Measurements from ENCODE around the gene PALD1.

PALD1 gene

DNA sequence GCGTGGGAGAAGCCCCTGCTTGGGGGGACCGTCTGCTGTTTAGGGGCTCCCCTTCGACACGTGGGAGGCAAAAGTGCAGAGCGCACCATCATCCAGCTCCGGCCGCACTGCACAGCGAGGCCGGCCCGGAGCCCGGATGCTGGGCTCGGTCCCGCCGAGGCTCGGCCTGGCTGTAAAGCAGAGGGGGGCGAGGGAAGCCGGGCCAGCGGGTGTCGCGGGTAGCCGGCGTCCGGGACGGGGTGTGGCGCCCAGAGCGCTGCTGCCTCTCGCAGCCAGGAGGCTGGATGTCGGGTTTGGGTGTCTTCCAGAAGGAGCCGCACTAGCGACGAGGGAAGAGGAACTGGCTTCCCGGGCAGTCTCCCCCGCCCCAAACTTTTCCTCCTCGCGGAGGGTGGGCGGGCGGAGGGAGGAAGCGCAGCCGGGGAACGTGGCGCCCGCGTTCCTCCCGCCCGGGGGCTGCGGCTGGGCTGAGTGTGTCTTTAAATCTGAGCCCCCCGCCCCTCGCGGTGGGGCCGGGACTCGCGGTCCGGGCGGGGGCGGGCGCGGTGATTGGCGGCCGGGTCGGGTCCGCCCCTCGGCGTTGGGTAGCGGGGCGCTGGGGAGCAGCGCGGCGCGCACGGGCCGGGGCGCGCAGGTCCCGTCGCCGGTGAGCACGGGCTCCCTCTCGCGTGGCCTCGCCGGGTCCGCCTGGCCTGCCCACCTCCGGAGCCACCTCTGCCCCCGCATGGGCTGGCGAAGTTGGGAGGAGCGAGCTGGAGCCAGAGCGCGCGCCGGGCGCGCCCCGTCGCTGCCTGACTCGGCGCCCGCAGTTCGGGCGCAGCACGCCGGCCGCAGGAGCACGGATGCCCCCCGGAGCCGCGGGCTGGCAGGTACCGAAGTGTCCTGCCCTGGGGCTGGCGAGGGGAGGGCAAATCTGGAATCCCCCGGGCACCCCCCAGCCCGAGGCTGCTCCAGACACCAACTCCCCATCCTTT is at the start of gene PALD1:
TSS of gene PALD1 (plus strand) at position 577 of the 974 bp plus-strand sequence. CDS start 47,185 bp downstream, outside the sequence.
- DNase-seq: peak; percentile 61

DNA sequence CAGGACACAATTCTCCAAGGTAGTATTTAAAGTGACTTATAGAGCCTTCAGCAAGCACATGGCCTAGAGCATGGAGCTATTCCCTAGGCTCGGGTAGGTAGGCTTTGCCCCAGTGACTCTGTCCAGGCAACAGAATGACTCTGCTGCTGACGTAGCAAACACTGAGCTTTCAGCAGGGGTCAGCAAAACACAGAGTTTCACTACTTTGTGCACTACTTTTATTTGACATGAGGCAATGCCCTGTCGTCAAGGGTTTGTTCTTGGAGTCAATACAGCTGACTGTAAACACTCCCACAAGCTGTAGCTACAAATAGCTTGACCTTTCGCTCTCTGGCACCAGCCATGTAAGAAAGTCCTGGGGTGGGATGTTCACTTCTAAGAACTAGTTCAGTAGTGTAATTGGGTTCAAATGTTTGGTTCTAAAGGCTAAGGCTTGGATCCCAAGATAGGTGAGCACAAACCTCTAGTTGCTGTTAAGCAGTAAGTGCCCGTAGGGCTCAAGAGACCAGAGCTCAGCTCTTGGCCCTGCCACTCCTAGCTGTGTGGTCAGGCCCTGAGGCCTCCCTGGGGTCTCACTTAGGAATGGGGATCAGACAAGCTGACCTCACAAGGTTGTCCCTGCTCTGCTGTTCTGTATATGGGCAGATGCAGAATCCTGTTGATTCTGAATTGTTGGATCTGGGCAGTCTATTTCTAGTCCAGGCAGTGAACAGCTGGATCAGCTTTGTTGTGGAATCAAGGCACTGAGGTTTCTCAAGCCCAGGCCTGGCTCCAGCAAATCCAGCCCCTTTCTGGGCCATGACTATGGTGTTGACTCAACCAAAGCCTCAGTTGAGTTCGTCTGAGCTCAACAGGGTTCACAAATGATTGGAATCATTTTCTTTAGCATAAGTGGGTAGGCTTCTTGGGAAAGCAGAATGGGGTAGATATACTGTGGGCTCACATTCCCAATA is 47.8 kb upstream of the PALD1 start:
- peak; percentile 24 for DNase-seq

DNA sequence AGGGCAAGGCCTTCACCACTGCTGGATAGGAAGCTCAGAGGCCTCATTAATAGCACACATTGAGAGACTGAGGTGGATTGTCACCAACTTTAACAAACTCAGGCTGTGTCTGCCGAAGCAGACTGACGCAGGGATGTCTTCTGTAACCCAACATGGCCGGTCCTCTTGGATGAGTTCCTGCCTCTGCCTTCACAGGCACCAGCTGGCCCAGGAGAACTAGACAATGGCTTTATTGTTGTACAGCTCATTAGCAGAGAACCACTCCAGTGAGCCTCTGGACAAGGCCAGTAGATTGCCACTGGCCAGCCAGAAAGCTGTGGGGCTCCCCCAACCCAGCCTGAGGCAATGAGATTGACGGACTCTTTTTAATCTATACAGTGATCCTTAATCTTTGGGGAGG is 46.5 kb upstream of the PALD1 start:
- DNase-seq: no peak

DNA sequence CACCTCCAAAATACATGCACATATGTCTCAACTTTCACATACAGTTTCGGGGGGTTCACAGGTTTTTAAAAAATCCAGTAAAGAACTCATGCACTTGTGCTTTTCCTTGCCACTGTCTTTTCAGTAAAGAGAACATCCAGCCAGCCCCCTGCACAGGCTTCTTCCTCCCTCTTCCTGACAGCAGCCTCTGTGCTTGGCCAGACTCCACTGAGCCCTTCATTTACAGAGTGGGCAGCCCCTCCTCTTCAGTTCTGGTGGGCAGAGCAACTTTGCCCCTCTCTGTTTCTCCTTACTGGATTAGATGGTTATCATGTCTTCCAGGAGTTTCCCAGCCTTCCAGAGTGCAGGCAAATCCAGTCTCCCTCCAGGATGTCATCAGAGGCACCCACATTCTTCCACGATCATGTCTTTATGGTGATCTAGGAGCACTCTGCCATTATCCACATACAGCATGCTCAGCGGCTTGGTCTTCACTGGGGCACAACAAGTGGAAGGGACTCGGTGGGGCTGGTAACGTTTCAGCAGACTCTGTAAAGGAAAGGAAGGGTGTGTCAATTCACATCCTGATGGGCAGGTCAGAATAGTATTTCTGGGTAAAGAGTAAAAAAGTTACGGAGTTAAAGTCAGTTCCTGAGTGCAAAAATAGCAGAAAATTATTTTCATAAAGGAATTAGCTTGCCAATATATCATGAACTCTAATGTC is 45.9 kb upstream of the PALD1 start:
- no peak for DNase-seq

DNA sequence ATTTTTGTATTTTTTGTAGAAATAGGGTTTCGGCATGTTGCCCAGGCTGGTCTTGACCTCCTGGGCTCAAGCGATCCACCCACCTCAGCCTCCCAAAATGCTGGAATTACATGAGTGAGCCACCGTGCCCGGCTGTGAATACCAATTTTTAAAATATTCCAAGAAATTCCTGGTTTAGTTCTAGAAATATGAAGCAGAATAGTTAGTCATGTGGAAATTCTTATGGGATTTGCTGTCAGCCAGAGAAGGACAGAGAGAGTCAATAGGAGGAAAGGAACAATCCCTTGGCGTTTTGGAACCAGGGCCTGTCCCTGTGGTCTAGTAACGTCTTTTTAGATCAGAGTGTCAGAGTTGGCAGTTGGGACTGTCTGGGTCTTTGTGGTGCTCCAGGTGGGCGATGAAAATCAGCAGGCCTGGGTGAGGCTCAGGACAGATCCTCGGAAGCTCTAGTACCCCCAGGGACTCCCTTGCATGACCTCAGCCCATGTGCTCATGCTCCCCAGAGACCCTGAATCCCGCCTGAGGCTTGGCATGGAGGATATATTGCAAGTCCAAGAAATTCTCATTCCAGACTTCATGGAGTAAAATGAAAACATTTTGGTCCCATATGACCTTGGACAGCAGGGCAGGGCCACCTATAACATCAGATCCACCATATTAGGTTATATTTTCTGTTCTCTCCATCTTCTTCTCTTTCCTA is 44.8 kb upstream of the PALD1 start:
- no peak for DNase-seq

DNA sequence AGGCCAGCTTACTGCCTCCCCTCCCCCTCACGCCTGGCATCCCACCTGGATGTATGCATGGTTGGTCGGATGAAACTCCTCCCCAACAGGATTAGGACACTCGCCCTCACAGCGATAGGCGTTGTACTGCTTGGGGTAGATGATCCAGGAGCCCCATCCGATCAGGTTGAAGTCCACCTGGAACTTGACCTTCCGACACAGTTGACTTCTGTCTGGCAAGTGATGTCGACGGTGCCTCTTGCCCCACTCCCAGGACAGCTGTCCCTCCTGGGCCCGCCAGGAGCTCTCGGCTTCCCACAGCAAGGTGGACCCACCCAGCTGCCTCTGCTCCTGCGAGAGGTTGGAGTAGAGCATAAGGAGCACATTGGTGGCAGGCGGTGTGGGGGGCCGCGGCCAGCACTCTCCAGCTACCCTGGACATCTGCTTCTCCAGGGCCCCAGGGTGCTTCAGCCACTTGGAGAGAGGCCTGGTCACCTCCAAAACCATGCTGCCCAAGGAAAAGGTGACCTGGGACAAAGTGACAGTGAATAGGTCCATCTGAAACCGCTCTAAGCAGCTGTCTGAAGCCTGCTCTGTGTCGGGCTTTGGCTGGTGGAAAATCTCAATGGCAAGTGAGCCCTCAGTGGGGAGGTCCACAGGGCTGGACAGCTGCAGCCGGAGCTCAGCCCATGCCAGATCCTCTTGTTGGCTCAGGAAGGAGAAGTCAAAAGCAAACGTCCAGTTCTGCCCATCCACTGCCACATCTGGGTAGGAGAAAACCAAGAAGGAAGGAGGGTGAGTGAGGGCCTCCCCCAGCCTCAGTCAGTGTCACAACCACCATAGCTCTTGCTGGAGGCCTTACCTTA is 43.1 kb upstream of the PALD1 start:
- DNase-seq: no peak

DNA sequence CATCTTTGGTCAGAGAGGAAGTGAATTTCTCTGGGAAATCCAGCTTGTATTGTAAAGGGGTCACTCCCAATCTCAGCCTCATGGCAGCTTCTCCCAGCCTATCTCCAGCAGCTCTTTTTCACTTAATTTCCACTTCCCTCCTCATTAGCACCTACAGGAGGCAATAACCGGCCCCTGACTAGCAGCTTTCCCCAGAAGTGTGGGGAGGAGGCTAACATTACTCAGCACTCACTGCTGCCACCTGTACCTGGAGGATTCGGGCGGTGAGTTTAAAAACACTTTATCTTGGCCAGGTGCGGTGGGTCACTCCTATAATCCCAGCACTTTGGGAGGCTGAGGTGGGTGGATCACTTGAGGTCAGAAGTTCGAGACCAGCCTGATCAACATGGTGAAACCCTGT is 40.8 kb upstream of the PALD1 start:
- DNase-seq: no peak

DNA sequence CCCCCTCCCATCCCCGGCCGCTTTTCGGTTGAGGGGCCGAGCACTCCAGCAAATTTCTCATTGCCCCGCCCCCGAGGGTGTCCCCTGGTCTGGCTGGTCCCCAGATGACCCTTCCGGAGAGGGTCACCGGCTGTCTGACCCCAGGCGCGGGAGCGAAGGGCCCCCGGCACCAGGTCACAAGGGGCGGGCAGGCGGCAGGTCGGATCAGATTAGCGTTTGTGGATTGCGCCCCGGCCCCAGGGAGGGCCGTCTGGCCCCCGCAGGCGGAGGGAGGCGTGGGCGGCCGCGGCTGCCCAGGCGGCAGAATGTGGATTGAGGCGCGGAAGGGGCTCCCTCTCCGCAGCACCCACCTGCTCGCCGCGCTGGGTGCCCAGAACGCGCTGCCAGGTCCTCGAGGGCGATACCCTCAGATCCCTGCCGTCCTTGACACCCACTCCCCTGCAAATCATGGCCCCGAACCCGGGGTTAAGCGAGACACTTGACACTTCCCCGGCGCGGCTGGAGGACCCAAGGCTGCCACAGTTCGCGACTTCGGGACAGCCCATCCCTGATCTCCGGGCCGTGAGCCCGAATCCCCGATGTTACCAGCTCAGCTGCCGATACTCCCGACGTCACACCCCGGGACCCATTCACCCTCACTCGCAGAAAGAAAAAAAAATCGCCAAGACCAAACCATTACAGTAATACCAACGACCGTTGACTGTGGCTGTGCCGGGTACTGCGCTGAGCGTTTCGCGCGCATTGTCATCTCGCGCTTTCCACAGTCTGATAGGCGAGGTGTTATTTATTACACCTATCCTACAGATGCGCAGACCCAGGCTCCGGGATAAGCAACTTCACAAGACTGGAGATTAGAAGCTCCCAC is 38.0 kb upstream of the PALD1 start:
- DNase-seq: no peak

DNA sequence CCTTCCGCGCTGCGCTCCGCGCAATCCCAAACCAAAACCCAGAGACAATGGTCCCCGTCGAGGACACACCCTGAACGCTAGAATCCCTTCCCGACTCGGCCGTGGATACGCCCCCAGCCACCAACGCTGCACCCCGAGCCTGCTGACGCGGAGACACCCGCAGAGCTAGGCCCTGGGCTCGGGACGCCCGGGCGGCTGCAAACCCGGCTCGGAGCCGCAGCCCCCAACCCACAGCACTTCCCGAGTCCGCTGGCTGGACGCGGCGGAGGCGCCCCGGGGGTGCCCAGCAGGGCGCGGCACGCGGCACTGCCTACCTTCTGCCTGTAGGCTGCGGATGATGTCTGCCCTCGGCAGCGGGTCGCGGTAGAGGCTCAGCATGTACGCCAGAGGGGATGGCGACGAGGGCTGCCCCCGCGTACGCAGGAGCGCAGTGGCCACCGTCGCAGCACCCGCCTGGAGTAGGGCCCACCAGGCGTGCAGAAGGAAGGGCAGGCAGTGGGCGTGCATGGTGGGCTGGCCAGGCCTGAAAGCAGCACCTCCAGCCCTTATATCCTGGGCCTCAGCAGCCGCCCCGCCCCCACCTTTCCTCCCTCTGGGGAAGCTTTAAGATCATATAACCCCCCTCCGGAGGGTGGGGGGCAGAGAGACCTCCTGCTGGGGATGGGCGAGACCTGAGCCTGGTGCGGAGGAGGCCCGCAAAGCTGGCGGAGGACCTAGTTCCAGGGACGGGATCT is 37.2 kb upstream of the PALD1 start, which contains the start of gene NODAL:
TSS of gene NODAL (minus strand) at position 521 of the 734 bp plus-strand sequence. CDS start at position 507, 14 bp downstream.
- no peak for DNase-seq

DNA sequence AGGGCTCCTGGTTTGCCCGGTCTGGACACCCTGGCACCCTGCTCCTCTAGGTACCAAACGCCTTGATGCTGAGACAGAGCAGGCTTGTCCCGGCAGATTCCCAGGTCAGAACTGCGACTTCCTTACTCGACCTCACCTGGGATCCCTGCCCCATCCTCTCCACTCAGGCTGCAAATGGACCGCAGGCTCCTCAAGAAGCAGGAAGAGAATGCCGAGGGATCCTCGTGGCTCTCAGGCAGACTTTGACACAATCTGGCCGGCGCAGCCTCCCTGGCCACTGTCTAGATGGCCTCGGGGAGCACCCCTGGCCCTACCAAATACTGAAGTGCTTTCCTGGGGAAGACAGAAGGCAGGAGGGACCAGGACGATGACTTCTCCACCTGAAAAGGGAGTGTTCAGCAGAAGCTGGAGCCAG is 36.7 kb upstream of the PALD1 start:
- DNase-seq: no peak

DNA sequence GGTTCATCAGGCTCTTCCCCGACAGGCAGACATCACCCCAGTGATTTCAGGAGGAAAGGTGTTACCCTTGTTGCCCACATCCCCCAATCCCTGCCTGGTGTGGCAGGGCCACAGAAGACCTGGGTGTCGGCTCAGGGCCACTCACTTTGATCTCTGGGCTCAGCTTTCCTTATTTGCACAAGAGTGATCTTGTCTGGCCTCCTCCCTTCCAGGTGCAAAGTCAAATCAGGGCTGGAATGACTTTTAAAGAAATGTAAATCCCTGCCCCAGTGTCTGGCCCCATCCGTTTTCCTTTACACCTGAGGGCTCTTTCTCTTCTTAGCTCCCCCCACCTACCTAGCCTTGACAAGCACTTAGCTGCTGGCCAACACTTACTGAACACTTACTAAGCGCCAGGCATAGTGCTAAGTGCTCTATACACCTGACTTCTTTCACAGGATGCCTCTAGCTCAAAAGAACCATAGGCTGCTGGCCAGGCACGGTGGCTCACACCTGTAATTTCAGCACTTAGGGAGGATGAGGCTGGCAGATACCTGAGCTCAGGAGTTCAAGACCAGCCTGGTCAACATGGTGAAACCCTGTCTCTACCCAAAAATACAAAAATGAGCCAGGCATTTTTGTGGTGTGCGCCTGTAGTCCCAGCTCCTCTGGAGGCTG is 36.1 kb upstream of the PALD1 start:
- DNase-seq: no peak

DNA sequence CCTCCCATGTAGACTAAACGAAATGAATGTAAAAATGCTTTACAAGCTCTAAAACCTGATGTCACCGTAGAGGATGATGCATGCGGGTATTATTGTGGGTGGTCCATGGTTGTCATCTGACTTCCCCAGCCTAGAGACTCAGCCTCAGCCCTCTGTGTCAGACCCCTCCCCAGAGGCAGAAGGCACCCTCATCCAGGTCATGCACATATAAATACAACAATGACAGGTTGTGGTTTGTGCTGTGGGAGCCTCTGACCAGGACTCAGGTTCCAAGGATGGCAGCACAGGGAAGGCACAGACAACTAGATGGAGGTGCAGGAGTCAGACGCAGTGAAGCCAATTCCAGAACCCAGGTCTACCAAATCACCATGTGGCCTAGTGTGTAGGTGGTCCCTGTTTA is 33.8 kb upstream of the PALD1 start:
- no peak for DNase-seq

DNA sequence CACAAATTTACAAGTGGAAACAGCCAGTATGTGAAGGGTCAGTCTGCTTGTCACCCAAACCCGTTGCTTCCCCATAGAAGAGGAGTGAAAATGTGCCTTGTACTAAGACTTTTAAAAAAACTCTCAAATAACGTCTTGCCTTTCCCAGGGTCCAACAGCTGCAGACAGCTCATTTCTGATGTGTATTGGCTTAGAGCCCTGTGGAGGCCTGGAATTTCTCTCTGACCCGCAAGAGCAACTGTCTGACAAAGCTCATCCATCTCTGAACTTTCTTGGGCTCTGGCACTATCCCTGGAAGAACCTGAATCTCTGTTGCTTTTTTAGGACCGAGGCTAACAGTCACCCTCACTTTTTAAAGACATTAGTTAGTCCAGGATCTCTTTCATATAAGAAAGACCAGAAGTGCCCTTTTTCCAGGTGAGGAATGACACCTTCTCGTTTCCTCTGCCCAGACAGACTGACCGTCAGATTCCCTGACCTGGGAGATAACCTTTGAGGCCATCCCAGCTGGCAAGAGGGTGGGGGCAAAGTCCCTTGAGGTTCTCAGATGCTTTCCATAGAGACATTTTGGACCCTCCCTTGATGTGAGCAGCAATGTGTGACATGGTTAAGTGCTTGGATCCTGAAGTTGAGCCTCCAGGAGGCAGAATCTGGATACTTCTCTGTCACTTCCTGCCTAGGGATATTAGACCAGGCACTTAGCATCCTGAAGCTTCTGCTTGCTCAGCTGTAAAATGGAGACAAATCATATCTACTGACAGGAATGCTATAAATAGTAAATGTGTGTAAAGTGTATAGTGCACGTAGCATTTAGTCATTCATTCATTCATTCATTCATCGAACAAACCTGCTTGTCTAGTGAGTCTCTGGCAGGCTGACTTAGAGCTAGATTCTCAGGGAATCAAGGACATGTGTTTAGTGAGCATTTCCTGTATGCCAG is 32.6 kb upstream of the PALD1 start:
- DNase-seq: no peak

DNA sequence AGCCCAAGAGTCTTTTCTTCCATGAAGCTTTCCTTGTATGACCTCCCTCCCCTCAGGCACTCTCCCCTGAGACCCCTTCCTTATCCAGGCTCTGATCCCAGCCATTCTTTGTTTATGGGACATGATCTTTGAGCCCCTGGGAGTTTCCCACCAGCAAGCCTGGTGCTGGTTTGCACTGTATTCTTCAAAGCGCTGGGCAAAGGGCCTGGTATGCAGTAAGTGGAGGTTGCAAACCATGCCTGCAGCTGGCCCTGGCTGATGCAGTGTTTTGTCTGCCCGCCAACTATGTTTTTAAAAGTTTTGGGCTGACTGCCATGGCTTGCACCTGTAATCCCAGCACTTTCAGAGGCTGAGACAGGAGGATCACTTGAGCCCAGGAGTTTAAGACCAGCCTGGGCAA is 30.3 kb upstream of the PALD1 start:
- DNase-seq: no peak

DNA sequence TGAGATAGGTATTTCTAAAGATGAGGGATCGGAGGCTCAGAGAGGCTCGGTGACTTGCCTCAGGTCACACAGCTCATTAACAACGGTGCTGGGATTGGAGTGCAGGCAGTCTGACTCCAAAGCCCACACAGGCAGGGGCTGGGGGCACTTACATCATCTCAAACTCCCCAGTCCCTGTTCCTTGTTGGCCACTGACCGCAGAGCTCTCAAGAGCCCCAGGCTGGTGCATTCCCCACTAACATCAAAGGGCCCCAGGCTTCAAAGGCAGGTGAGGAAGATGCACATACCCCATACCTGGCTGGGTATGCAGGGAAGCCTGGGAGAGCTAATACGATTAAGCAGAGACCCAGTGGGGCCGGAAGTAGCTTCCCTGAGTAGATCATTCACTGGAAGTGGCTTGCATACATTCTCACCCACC is 23.3 kb upstream of the PALD1 start:
- DNase-seq: no peak

DNA sequence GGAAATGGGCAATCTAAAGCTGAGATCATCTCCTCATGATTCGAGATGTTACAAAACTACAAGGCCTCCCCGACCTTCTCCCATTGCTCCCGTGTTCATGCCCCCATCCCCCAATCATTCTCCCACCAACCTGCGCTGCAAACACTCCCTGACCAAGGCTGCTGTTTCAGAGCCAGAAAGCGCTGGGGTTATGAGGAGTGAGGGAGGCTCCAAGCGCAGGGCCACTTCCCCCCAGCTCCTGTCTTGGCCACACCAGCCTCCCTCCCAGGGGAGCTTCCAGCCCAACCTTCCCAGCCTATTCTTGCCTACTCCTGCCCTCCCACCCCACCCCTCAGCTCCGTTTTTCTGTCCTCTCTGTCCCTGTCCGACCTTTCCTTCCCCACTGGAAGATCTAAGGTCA is 22.4 kb upstream of the PALD1 start:
- DNase-seq: no peak

DNA sequence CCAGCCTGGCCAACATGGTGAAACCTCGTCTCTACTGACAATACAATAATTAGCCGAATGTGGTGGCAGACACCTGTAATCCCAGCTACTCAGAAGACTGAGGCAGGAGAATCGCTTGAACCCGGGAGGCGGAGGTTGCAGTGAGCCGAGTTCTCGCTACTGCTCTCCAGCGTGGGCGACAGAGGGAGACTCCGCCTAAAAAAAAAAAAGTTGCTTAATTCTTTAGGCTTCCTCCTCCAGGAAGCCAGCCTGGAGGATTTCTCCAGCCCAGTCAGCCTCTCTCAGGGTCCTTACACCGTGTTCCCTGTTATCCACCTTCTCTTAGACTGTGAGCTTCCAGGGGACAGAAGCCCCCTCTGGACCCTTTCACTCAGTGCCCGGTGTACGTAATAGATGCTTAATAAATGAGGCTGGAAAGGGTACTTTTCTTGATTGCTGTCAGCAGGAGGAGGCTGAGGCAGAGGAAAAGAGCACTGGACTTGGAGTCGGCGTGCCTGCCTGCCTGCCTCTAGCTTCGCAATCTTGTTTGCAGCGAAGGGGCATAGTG is 20.7 kb upstream of the PALD1 start:
- no peak for DNase-seq

All from MV-4-11 (cell line).